ENCODE measurements around the gene RAI2.

RAI2 gene

DNA sequence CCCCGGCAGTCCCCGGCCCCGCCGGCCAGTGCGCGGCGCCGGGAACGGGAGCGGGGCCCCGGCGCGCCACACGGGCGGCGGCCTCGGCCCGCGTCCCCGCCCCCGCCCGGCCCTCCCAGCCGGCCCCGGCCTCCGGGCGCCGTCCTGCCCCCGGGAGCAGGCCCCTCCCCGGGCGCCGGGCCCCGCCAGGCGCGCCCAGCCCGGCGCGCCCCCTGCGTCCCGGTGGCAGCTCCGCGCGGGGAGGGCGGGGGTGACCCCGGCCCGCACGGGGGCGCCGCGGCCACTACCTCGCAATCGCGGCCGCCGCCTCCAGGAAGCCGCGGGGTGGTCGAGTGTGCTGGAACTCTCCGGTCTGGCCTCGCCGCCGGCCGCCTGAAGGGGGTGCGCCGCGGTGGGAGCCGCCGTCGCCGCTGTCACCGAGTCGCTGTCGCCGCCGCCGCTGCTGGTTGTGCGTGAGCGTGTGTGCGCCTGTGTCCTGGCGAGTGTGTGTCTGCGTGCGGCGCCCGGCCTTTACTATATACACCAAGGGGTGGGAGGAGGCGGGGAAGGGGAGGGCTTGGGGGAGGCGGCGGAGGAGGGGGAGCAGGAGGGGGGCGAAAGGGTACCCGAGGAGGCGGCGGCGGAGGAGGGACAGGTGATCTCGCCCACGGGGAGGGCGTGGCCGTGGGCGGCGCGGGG, at the start of gene RAI2:
RAI2 (minus strand) TSS at position 488 of the 678 bp plus-strand sequence. CDS start 59,288 bp downstream, outside the sequence.
- DNase-seq = no peak

GRCh38 chrX:17888421-17888820, 27.3 kb upstream of the RAI2 start:
- DNase-seq = no peak

GRCh38 chrX:17882680-17883079, 21.6 kb upstream of the RAI2 start:
- no peak for DNase-seq

DNA sequence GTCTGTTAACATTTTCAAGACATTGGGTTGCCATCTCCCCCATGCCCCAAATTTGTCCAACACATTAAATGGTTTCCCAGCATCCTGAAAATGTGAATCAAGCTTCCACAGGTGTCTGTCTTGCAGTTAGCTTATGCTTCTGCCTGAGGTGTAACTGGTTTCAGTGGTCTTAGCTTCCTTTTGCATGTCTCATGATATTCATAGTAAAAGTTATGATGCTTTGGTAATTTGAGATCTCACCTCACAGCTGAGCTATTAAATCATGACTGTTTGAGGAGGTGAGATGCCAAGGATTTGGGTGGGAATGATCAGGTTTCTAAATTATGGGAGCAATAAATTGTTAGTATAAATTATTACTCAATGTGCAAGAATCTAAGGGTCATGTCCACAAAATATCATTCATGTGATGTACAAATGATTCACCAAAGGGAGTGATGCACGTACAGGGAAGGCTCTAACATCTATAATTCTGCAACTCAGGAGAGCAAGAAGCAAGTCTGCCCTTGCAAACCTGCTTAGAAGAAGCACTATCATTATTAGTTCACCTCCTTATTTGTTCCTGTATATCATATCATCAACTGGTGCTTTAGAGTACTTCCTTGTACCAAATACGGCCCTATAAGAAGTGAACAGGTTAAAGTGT, 17.1 kb upstream of the RAI2 start:
- no peak for DNase-seq

GRCh38 chrX:17876135-17876534, 15.0 kb upstream of the RAI2 start:
- DNase-seq = no peak

DNA sequence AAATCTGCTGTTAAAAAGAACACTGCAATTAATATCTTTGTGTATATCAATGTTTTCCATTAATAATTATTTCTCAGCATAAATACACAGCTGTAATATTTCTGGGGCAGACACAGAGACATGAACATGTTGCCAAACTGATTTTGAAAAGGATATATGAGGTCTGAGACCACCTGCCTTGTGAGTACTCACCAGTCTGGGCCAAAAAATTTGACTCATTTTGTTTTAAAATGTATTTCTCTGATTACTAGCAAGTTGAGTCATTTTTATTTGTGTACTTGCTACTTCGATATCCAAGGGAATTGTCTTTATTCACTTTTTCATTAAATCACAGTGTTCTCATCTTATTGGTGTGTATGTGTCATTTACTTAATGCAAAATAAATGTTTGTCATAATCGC, 8.5 kb upstream of the RAI2 start:
- no peak for DNase-seq

GRCh38 chrX:17861489-17862011, 452 bp upstream of the RAI2 start:
- no peak for DNase-seq

DNA sequence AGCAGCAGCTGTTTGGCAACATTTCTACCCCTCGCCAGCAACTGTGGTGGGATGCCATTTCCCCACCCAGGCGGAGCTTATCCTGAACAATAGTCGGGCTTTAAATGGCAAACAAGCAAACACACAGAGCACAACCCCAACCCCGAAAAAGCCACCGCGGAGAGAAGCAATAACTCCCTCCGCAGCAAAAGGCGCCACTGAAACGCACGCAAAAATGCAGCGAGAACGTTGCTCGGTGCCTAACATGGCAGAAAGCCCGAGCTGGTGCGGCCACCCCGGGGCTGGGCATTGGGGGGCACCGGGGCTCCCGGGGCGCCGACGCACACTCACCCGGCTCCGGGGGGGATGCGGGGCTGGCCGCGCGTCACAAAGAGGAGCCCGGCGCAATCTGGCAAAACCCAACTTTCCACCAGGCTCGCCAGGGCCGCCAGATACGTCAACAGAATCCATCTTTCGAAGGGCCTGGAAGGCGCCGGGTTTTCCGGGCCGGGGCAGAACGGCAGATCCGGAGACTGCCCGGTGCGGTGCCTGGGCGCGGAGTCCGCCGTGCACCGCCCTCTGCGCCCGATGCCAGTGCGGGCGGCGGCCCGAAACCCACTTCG, 818 bp downstream of the RAI2 start:
- no peak for DNase-seq

- no peak for DNase-seq
These were observed 1.4 kb downstream of the RAI2 start for GRCh38 chrX:17859609-17860178.

- DNase-seq = no peak
These were observed 6.6 kb downstream of the RAI2 start for GRCh38 chrX:17854531-17854930.

DNA sequence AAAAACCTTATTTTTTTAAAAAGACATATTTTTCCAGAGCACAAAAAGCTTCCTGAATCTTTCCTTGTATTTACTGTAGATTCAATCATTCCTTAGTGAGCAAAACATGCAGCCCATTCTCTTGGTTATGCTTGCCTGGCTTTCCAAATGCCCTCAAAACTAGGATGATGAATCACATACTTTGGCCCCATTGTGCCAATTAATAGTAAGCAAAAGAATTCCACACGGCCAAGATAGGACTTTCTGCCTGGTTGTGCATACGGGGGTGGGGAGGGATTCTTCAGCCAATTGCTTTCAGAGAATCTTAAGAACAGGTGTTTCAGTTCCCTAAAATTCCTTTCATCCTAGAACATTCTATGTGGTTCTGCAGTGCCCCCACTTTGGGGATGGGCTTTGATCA, 7.0 kb downstream of the RAI2 start:
- no peak for DNase-seq

DNA sequence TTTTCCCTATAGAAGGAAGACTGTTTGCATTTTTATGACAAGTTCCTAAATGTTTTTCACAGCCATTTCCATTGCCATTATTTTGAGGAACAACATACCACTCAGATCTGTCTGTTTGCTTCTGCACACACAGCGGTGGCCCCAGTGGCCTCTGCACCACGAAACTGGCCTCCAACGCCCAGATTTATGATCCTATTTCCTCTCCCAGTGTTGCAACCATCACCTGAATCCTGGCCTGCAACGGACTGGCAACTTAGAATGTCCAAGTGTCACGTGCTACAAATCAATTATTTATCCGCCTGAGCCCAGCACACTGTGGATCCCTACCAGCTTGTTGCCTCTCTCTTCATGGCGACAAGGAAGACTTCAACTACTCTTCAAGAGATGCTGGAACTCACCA, 9.2 kb downstream of the RAI2 start:
- no peak for DNase-seq

DNA sequence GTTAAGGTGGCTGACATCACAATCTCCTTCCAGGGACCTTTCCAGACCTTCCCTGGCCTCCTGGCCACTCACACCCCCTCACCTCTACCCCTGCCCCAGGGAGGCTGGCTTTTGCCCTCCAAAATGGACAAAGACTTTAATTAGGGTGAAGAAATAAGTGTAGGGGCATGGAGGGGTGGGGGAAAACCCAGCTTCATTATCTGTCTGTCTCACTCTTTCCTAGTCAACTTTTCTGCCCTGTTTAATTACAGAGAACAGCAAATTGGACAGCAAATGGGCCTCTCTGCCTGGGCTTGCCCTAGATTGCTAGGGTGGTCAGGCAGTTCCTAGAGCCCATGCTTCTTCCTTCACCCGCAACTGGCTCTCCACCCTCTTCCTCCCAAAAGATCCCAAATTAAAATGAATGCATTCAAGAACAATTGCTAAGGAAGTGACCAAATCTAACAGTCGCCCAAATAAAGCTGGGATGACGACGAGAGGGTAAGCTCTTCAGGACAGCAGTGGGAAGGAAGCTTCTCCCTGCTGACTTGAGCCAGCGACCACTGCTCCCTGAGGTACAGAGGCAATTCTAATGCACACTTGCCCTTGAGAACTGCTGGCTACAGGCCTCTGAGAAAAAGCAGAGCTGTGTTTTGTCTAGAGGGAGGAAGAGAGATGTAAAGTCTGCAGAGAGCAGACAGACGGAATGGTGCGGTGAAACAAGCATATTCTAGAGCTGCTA, 12.4 kb downstream of the RAI2 start:
- no peak for DNase-seq

- DNase-seq = no peak
These were observed 15.1 kb downstream of the RAI2 start for GRCh38 chrX:17846045-17846444.

DNA sequence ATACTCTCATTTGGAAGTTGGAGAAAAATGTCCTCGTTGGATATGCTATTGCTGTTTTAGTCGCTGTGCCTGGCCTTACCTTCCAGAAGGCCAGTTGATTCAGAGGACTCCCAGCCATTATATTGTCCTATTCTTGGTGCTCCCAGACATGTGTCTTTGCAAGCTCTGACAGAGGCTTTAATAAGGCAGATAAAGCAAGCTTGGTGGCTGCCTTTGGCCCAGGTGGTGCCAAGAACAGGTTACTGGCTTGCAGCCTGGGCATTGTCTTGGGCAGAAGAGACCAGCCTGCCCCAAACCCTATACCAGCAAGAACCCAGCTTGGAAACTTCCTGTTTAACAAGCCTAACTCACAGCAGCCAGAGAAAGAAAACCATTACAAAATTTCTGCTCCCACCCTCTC, 16.9 kb downstream of the RAI2 start:
- no peak for DNase-seq

GRCh38 chrX:17842769-17843525, 18.2 kb downstream of the RAI2 start:
- DNase-seq = no peak

DNA sequence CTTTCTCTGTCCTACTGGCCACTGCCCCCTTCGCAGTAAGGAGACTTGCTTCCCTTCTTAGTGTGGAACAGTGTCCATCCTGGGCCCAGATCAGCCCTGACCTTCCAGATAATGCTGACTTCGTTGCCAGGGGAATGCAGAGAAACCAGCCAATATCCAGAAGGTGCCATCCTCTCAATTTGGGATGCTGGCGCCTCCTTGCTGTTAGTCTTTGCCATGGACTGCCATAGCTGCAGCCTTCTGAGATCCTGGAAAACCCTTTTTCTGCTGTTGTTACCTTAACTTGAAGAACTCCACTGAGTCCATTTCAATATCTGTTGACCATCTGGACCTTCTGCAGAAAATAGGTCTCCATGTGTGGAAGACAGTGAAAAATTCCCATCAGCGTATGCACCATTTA, 21.8 kb downstream of the RAI2 start:
- DNase-seq = no peak

DNA sequence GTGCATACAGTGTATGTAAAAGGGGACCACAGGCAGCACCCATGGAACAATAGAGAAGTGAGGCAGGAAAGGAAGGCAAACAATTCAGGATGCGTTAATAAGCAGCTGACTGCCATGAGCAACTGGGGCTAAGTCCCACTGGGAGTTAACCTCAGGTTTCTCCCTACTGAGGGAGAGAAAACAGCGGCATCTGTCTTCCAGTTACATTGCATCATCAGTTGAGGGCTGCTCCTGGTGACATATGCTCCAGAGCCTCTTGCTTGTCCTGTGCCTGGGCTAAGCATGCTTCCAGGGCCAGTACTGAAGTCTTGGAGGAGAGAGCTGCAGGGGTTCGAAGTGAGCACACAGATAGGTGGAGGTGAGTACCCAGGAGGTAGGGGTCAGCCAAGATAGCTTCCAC, 24.3 kb downstream of the RAI2 start:
- no peak for DNase-seq

- no peak for DNase-seq
These were observed 27.1 kb downstream of the RAI2 start for GRCh38 chrX:17833954-17834353.

- DNase-seq = no peak
These were observed 29.8 kb downstream of the RAI2 start for GRCh38 chrX:17831255-17831654.

- no peak for DNase-seq
These were observed 30.9 kb downstream of the RAI2 start for GRCh38 chrX:17830211-17830610.

DNA sequence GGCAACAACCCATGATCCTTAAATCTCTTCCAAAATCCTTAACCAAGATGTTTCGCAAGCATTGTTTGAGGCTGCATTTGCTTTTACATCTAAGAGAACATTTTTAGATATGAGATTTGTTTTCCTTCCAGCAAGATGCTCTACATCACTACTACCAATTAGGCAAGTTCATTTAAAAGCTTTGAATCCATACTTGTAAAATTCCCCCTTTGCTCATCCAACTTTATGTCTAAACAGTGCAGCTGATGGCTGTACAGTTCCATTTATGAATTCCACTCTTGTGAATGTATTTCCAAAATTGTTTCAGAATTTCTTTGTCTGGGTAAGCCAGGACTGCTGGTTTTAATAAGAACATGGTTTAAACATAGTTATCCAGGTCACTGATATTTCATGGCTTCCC, 31.5 kb downstream of the RAI2 start:
- no peak for DNase-seq
